ENCODE measurements around the gene LRCH3. TPM values are rescaled to one million over a fixed set of nuclear protein-coding genes. Genes with fewer than 3 reads are reported as not detected.
"Not testable (repeated sequence)": the region's sequence is repeated elsewhere in the genome, so short reads cannot be mapped to it uniquely, and the experiment has no call there.

The LRCH3 gene
- polyA plus RNA-seq, 2 of the 4 experiments (the other 2 are of a cell fraction): 14.2 to 44.6 TPM

DNA sequence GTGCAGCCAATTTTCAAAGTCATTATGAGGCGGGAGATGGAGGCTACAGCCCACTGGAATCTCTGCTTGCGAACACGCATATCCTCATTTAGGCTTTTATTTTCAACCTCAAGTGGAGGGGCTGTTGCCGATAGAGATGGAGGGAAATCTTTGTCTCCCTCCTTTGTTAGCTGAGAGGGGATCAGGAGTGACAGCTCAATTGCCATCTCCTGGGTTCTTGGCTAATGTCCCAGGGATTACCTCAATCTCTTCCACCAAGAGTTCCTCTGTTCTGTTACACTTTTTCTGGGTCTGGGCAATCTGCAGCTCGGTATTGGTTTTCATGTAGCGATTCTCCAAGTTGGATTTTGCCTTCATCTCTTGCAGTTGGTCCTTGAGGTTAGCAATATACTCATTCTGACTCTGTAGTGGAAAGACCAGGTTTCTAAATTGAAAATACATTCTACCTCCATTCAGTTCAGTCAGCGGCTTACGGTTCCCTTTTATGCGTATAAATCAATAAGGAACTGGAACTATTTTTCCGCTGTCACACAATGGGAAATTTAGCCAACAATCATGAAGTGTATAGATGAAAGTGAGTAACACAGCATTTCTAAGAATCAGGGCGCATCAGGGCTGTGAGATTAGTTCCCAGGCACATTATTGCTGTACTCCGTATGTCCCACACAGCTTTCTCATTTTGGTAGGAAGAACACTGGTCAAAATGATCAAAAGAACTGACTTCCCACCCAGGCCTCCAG lies 122.8 kb downstream of the LRCH3 start (continued):
- TF ChIP-seq, protein P1, sequence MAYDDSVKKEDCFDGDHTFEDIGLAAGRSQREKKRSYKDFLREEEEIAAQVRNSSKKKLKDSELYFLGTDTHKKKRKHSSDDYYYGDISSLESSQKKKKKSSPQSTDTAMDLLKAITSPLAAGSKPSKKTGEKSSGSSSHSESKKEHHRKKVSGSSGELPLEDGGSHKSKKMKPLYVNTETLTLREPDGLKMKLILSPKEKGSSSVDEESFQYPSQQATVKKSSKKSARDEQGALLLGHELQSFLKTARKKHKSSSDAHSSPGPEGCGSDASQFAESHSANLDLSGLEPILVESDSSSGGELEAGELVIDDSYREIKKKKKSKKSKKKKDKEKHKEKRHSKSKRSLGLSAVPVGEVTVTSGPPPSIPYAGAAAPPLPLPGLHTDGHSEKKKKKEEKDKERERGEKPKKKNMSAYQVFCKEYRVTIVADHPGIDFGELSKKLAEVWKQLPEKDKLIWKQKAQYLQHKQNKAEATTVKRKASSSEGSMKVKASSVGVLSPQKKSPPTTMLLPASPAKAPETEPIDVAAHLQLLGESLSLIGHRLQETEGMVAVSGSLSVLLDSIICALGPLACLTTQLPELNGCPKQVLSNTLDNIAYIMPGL (CRISPR knock-in tag; IDR thresholded peaks at IDR 0.05; ENCODE audit: borderline replicate concordance): no peak
- TF ChIP-seq HOXB5 (CRISPR knock-in tag; IDR thresholded peaks at IDR 0.05) (no peak), POLR2AphosphoS2 (conservative IDR thresholded peaks at IDR 0.05; ENCODE audit: low read length) (no peak), ESRRA (IDR thresholded peaks at IDR 0.05; ENCODE audit: borderline replicate concordance, low read length) (no peak)
- TF ChIP-seq, protein P2, sequence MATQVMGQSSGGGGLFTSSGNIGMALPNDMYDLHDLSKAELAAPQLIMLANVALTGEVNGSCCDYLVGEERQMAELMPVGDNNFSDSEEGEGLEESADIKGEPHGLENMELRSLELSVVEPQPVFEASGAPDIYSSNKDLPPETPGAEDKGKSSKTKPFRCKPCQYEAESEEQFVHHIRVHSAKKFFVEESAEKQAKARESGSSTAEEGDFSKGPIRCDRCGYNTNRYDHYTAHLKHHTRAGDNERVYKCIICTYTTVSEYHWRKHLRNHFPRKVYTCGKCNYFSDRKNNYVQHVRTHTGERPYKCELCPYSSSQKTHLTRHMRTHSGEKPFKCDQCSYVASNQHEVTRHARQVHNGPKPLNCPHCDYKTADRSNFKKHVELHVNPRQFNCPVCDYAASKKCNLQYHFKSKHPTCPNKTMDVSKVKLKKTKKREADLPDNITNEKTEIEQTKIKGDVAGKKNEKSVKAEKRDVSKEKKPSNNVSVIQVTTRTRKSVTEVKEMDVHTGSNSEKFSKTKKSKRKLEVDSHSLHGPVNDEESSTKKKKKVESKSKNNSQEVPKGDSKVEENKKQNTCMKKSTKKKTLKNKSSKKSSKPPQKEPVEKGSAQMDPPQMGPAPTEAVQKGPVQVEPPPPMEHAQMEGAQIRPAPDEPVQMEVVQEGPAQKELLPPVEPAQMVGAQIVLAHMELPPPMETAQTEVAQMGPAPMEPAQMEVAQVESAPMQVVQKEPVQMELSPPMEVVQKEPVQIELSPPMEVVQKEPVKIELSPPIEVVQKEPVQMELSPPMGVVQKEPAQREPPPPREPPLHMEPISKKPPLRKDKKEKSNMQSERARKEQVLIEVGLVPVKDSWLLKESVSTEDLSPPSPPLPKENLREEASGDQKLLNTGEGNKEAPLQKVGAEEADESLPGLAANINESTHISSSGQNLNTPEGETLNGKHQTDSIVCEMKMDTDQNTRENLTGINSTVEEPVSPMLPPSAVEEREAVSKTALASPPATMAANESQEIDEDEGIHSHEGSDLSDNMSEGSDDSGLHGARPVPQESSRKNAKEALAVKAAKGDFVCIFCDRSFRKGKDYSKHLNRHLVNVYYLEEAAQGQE (IDR thresholded peaks at IDR 0.05): no peak

DNA sequence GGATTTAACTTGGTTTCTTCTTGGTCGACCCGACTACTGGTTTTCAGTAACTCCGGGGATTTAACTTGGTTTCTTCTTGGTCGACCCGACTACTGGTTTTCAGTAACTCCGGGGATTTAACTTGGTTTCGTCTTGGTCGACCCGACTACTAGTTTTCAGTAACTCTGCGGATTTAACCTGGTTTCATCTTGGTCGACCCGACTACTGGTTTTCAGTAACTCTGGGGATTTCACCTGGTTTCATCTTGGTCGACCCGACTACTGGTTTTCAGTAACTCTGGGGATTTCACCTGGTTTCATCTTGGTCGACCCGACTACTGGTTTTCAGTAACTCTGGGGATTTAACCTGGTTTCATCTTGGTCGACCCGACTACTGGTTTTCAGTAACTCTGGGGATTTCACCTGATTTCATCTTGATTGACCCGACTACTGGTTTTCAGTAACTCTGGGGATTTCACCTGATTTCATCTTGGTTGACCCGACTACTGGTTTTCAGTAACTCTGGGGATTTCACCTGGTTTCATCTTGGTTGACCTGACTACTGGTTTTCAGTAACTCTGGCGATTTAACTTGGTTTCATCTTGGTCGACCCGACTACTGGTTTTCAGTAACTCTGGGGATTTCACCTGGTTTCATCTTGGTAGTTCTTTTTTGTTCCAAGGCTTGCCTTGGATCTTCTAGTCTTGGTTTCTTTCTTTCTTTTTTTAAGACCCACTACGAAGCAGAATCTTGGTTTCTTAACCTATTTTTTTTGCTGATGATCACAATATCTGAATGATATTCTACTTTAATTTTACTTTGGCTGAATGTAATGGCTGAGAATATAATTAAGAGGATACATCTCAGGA lies 130.6 kb downstream of the LRCH3 start:
- FAIRE-seq; H3K4me3 ChIP-seq; CTCF ChIA-PET; H3K4me2 ChIP-seq; DNase-seq (ENCODE audit: low read depth in 1 of 2, low spot score in 1 of 2); H3K4me1 ChIP-seq; POLR2A ChIA-PET; H3K9me3 ChIP-seq; H3K27ac ChIP-seq; ATAC-seq: not testable (repeated sequence)
- peak; percentile 30 for TF ChIP-seq MAFK (IDR thresholded peaks at IDR 0.05; ENCODE audit: partially characterized antibody)
- WGBS (ENCODE audit: missing lambda C conversion rate): 88% methylated on average over 22 of the region's 24 CpGs

DNA sequence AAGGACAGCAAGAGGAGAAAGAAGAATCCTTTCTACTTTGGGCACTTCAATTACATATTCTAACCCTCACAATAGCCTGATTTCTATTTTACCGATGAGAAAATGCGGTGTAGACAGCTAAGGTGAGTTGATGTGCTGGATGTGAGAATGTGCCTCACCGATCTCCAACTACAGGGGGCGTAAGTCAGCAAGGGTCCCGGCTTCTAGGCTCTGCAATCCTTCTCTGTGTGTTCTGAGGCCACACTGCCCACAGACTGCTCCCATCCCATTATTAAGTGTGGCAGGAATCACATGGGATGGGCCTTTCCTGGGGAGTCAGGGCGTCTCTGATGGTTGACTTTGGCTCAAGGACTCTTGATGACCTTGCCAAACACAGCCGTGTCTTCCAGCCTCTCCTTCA lies 135.4 kb downstream of the LRCH3 start:
- DNase-seq (ENCODE audit: low read depth in 1 of 2, low spot score in 1 of 2) (peak in 1 of 2 experiments; percentile 20), ATAC-seq (peak in 1 of 2 experiments; percentile 67; a peak in 3 of 6 replicates), FAIRE-seq (no peak)
- Histone ChIP-seq H3K4me1 (no peaks in the 10 kb centered on the region), H3K9me3 (no peaks in the 10 kb centered on the region), H3K4me3 (no peak overlapping the region), H3K4me2 (no peak overlapping the region), H3K27ac (no peak overlapping the region)
- TF ChIP-seq, protein P3, sequence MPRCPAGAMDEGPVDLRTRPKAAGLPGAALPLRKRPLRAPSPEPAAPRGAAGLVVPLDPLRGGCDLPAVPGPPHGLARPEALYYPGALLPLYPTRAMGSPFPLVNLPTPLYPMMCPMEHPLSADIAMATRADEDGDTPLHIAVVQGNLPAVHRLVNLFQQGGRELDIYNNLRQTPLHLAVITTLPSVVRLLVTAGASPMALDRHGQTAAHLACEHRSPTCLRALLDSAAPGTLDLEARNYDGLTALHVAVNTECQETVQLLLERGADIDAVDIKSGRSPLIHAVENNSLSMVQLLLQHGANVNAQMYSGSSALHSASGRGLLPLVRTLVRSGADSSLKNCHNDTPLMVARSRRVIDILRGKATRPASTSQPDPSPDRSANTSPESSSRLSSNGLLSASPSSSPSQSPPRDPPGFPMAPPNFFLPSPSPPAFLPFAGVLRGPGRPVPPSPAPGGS (IDR thresholded peaks at IDR 0.05): no peak
- TF ChIP-seq, protein P4, sequence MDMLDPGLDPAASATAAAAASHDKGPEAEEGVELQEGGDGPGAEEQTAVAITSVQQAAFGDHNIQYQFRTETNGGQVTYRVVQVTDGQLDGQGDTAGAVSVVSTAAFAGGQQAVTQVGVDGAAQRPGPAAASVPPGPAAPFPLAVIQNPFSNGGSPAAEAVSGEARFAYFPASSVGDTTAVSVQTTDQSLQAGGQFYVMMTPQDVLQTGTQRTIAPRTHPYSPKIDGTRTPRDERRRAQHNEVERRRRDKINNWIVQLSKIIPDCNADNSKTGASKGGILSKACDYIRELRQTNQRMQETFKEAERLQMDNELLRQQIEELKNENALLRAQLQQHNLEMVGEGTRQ (IDR thresholded peaks at IDR 0.05): no peak
- TF ChIP-seq, protein P5, sequence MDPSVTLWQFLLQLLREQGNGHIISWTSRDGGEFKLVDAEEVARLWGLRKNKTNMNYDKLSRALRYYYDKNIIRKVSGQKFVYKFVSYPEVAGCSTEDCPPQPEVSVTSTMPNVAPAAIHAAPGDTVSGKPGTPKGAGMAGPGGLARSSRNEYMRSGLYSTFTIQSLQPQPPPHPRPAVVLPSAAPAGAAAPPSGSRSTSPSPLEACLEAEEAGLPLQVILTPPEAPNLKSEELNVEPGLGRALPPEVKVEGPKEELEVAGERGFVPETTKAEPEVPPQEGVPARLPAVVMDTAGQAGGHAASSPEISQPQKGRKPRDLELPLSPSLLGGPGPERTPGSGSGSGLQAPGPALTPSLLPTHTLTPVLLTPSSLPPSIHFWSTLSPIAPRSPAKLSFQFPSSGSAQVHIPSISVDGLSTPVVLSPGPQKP (IDR thresholded peaks at IDR 0.05; ENCODE audit: low read depth, low read length): no peak
- TF ChIP-seq FOXS1 (CRISPR knock-in tag; IDR thresholded peaks at IDR 0.05) (no peak), EP300 (IDR thresholded peaks at IDR 0.05) (no peak), KDM5A (IDR thresholded peaks at IDR 0.05) (no peak), SREBF2 (IDR thresholded peaks at IDR 0.05) (no peak), TFCP2L1 (CRISPR knock-in tag; IDR thresholded peaks at IDR 0.05) (no peak), SMC3 (IDR thresholded peaks at IDR 0.05) (no peak), NPAS2 (CRISPR knock-in tag; IDR thresholded peaks at IDR 0.05; ENCODE audit: borderline replicate concordance) (no peak), RFX5 (IDR thresholded peaks at IDR 0.05) (no peak)
- TF ChIP-seq, protein P1 (CRISPR knock-in tag; IDR thresholded peaks at IDR 0.05; ENCODE audit: borderline replicate concordance): no peak
- ChIA-PET CTCF (interaction anchor here (0.7 to 1.7 kb wide), 3 partner anchors 11 to 20 kb away, joined by 3 to 7 read pairs (median 4); no protein-coding TSS in a partner anchor), POLR2A (no interaction called here)
- WGBS (ENCODE audit: missing lambda C conversion rate): 47% methylated on average over 7 of the region's 7 CpGs

DNA sequence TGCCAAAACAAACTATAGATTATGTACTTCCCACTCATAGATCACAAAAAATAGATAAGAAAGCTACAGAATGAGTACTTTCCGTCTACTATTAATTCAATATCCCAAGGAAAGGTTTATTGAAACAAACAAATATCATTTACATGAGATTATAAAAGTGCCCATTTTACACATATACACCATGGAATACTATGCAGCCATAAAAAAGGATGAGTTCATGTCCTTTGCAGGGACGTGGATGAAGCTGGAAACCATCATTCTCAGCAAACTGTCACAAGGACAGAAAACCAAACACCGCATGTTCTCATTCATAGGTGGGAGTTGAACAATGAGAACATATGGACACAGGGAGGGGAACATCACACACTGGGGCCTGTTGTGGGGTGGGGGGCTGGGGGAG lies 136.5 kb downstream of the LRCH3 start:
- WGBS (ENCODE audit: missing lambda C conversion rate): 68% methylated on average over 3 of the region's 3 CpGs
- CTCF ChIA-PET: interaction anchor here (0.8 to 1.7 kb wide), 2 partner anchors 8 to 16 kb away, joined by 3 to 4 read pairs; no protein-coding TSS in a partner anchor
- H3K4me2 ChIP-seq; H3K27ac ChIP-seq; DNase-seq (ENCODE audit: low read depth in 1 of 2, low spot score in 1 of 2); H3K9me3 ChIP-seq; ATAC-seq; FAIRE-seq; H3K4me1 ChIP-seq; H3K4me3 ChIP-seq; POLR2A ChIA-PET: not testable (repeated sequence)

All from A549 (cell line).